GM12872 (cell line): Measurements from ENCODE around the gene GGPS1.

Source experiments
- CTCF ChIP-seq: IDR thresholded peaks from 3 replicates; pipeline ENCODE4 v1.5.1; 2011; ENCODE audit warnings: low read depth, mild to moderate bottlenecking, low read length, moderate library complexity; ENCODE audit not compliant: insufficient read depth

The GGPS1 gene

GRCh38 chr1:235351898-235352297, 23.5 kb downstream of the GGPS1 start:
- no peak for TF ChIP-seq CTCF

DNA sequence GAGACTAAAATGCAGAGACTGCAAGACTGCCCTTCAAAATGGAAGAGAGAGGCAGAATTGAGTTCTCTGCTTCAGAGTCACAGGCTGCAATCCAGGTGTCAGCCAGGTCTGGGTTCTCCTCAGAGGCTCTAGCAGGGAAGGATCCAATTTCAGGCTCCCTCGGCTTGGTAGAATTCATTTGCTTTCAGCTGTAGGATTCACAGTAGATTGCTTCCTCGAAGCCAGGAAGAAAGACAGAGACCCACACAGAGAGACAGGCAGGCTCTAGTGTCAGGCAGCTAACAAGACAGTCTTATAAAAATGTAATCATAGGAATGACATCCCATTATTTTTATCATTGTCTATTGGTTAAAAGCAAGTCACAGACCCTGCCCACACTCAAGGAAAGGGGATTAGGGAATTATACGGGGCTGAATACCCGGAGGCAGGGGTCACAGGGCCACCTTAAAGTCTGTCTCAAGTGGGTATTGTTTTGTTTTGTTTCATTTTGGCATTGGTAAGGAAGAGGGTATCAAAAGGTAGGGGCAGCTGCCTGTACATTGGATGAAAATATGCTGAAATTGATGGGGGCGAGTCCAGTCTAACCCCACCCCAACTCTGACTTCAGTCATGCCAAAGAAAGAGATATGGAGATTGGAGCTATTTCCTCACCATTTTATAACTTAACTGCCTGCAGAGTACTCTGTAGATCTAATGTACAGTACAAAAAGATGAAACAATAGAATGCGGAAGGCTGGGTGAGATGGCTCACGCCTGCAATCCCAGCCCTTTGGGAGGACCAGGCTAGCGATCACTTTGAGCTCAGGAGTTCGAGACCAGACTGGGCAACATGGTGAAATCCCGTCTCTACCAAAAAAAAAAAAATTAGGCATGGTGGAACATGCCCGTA, 29.4 kb downstream of the GGPS1 start:
- TF ChIP-seq CTCF = no peak

DNA sequence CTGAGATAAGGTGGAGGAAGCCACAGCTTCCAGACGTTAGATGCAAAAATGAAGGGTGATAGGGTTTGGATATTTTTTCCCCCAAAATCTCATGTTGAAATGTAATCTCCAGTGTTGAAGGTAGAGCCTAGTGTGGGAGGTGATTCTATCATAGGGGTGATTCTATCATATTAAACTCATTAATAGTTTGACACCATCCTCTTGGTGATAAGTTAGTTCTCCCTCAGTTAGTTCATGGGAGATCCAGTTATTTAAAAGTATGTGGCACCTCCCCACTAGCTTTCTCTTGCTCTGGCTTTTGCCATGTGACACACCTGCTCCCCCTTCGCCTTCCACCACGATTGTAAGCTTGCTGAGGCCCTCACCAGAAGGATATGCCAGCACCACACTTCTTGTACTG, 30.5 kb downstream of the GGPS1 start:
- TF ChIP-seq CTCF = no peak

- no peak for TF ChIP-seq CTCF
These were observed 37.9 kb downstream of the GGPS1 start for GRCh38 chr1:235366286-235366685.

GRCh38 chr1:235367000-235367908, 38.9 kb downstream of the GGPS1 start, which contains the start of gene TBCE:
Gene TBCE, plus strand, starts transcription at chr1:235367427. Its CDS starts 12,623 bp downstream, at chr1:235380050.
- TF ChIP-seq CTCF = no peak

GRCh38 chr1:235368428-235368827, 40.1 kb downstream of the GGPS1 start:
- no peak for TF ChIP-seq CTCF

GRCh38 chr1:235369802-235370201, 41.4 kb downstream of the GGPS1 start:
- no peak for TF ChIP-seq CTCF
